Choroid plexus epithelial cell (primary cell): Measurements from ENCODE around the gene KANK2.
A peak's percentile ranks its signal among the peaks of the same experiment; 100 is the strongest.
"Not testable (repeated sequence)": the region's sequence is repeated elsewhere in the genome, so short reads cannot be mapped to it uniquely, and the experiment has no call there.

ENCODE experiments used
- DNase-seq: peaks from one replicate; pipeline ENCODE4 v3.0.0-alpha.2; 2010; ENCODE audit warnings: low read depth
- H3K4me3 ChIP-seq: 2 replicates; pipeline ENCODE4 v1.5.1; 2011; ENCODE audit warnings: low read depth, mild to moderate bottlenecking, control low read depth, low read length, moderate library complexity
- CTCF ChIP-seq: conservative IDR thresholded peaks from 2 replicates; pipeline ENCODE4 v1.5.1; 2011; ENCODE audit warnings: low read depth, mild to moderate bottlenecking, control low read depth, inconsistent platforms, low read length, moderate library complexity

Gene KANK2

GRCh38 chr19:11125994-11126685 is 71.2 kb downstream of the KANK2 start:
- peak; percentile 85 for TF ChIP-seq CTCF
- DNase-seq: peak; percentile 80
- H3K4me3 ChIP-seq: no peak overlapping the region

GRCh38 chr19:11124157-11124556 is 73.2 kb downstream of the KANK2 start:
- not testable (repeated sequence) for H3K4me3 ChIP-seq, DNase-seq

- DNase-seq: no peak
- no peak overlapping the region for H3K4me3 ChIP-seq
- no peak for TF ChIP-seq CTCF
Observed at GRCh38 chr19:11123114-11123513, 74.2 kb downstream of the KANK2 start.

- not testable (repeated sequence) for DNase-seq, H3K4me3 ChIP-seq
Observed at GRCh38 chr19:11121963-11122362, 75.4 kb downstream of the KANK2 start.

- no peak for DNase-seq
- no peak overlapping the region for H3K4me3 ChIP-seq
- TF ChIP-seq CTCF: no peak
Observed at GRCh38 chr19:11116507-11116906, 80.8 kb downstream of the KANK2 start.

- no peak for TF ChIP-seq CTCF
- H3K4me3 ChIP-seq: no peak overlapping the region
- no peak for DNase-seq
Observed at GRCh38 chr19:11115895-11116446, 81.4 kb downstream of the KANK2 start.

GRCh38 chr19:11115042-11115441 is 82.3 kb downstream of the KANK2 start:
- H3K4me3 ChIP-seq: no peak overlapping the region
- no peak for TF ChIP-seq CTCF
- no peak for DNase-seq
